NT2/D1 (cell line): ENCODE results near the gene SHC3.

Source experiments
- SUZ12 ChIP-seq: IDR thresholded peaks from 2 replicates; pipeline ENCODE4 v1.6.1; 2011; ENCODE audit not compliant: insufficient read length, insufficient read depth; ENCODE audit errors: extremely low read depth
- YY1 ChIP-seq: IDR thresholded peaks from 2 replicates; pipeline ENCODE4 v1.6.1; 2011; ENCODE audit not compliant: insufficient read length, insufficient read depth

DNA sequence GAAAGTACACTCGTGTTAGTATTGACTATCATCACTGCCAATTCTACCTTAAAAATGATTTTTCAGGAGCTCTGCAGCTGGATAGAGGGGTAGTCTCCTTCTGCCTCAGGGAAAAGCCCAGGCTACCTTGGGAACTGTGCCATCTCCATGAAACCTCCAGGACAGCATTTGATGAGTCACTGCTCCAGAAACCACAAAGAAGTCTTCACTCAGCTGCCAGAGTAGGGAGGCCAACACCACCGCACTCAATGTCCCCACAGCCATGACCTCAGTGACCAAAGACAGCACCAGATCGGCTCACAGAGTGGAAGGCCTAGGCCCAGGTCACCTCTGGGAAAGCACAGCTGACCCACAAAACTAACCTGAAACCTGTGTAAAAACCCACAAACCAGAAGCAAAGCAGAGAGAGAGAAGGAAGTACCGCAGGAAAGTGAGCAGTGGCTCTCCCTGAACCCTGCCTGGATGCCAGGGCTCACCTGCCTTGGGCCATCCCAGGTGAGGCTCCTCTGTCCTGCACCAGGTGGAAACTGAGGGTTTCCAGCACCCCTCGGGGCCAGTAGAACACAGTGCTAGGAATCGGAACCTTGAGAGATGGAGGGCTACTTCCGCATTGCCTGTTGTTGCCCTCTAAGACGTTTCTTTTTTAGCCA, 157.3 kb downstream of the SHC3 start:
- TF ChIP-seq SUZ12 (no peak), YY1 (no peak)
